Stimulated activated CD4-positive, alpha-beta T cell treated with anti-CD3 and anti-CD28 coated beads, TNF-alpha, amount 100 ng/mL, for 4 hours (primary cell): ENCODE measurements around the gene GPR107.
"Not testable (repeated sequence)": the region's sequence is repeated elsewhere in the genome, so short reads cannot be mapped to it uniquely, and the experiment has no call there.

ENCODE experiments used
- DNase-seq, 3 experiments: peaks; one replicate each; pipeline ENCODE4 v3.0.0-alpha.2; 2020; ENCODE audit warnings: low read depth in 3 of 3

The GPR107 gene

GRCh38 chr9:130053504-130054324, at the start of gene GPR107:
Gene GPR107 (plus strand): TSS chr9:130053906. CDS start chr9:130053933, 27 bp downstream.
- peak; percentile 58 to 73 (median 61) for DNase-seq

- no peak for DNase-seq
These were observed 49.7 kb upstream of the GPR107 start for GRCh38 chr9:130003943-130004552.

- not testable (repeated sequence) for DNase-seq
These were observed 46.8 kb upstream of the GPR107 start for GRCh38 chr9:130006952-130007351.

- DNase-seq: no peak
These were observed 45.2 kb upstream of the GPR107 start for GRCh38 chr9:130008538-130008937.

- not testable (repeated sequence) for DNase-seq
These were observed 44.2 kb upstream of the GPR107 start for GRCh38 chr9:130009546-130009945.

- DNase-seq: no peak
These were observed 43.3 kb upstream of the GPR107 start for GRCh38 chr9:130010151-130010988.

GRCh38 chr9:130013326-130013725, 40.4 kb upstream of the GPR107 start:
- no peak for DNase-seq

- DNase-seq: no peak
These were observed 38.2 kb upstream of the GPR107 start for GRCh38 chr9:130015353-130016019.

GRCh38 chr9:130017076-130017475, 36.6 kb upstream of the GPR107 start:
- DNase-seq: no peak

- not testable (repeated sequence) for DNase-seq
These were observed 36.2 kb upstream of the GPR107 start for GRCh38 chr9:130017510-130017909.

GRCh38 chr9:130018265-130018664, 35.4 kb upstream of the GPR107 start:
- DNase-seq: no peak

- no peak for DNase-seq
These were observed 33.1 kb upstream of the GPR107 start for GRCh38 chr9:130020618-130021017.

GRCh38 chr9:130021123-130021522, 32.6 kb upstream of the GPR107 start:
- DNase-seq: no peak

GRCh38 chr9:130021842-130022241, 31.9 kb upstream of the GPR107 start:
- DNase-seq: not testable (repeated sequence)

GRCh38 chr9:130022566-130023143, 31.1 kb upstream of the GPR107 start:
- DNase-seq: no peak

- no peak for DNase-seq
These were observed 30.4 kb upstream of the GPR107 start for GRCh38 chr9:130023144-130023787.

GRCh38 chr9:130023994-130024596, 29.6 kb upstream of the GPR107 start:
- DNase-seq: no peak

- DNase-seq: no peak
These were observed 29.1 kb upstream of the GPR107 start for GRCh38 chr9:130024597-130024994.

- no peak for DNase-seq
These were observed 26.9 kb upstream of the GPR107 start for GRCh38 chr9:130026583-130027340.
